Gastroesophageal sphincter (tissue), 4 donors: Measurements from ENCODE around the gene GPC3. TPM values are rescaled to one million over a fixed set of nuclear protein-coding genes. Genes with fewer than 3 reads are reported as not detected.

Experiments
- ATAC-seq: fragments of 150-250 bp; one replicate; pipeline ENCODE4 v1.9.1; 2016; ENCODE audit warnings: mild to moderate bottlenecking, moderate library complexity
- H3K27ac ChIP-seq, 4 donors: fragments of 200-600 bp; sonication (generic) in 3 of 4; 1 replicate in 3 of 4; 2 replicates in 1 of 4; pipeline ENCODE4 v1.5.1; 2016 to 2019
- H3K27me3 ChIP-seq: fragments of 200-600 bp; sonication (generic); one replicate; pipeline ENCODE4 v1.5.1; 2019
- H3K36me3 ChIP-seq, 2 donors: fragments of 200-600 bp; sonication (generic); one replicate each; pipeline ENCODE4 v1.5.1; 2019; ENCODE audit warnings: control low read depth in 1 of 2
- H3K4me1 ChIP-seq, 3 donors: fragments of 200-600 bp; sonication (generic); 1 replicate in 2 of 3; 2 replicates in 1 of 3; pipeline ENCODE4 v1.5.1; 2016 to 2019; ENCODE audit warnings: control low read depth in 2 of 3
- H3K4me3 ChIP-seq, 2 donors: fragments of 200-600 bp; sonication (generic); one replicate each; pipeline ENCODE4 v1.5.1; 2019; ENCODE audit warnings: mild to moderate bottlenecking in 1 of 2, moderate library complexity in 1 of 2
- H3K9me3 ChIP-seq, 3 donors: fragments of 200-600 bp; sonication (generic); one replicate each; pipeline ENCODE4 v1.5.1; 2017 to 2019; ENCODE audit warnings: control low read depth in 2 of 3
- EP300 ChIP-seq: sonication (generic); formaldehyde crosslinking; IDR thresholded peaks from one replicate; pipeline ENCODE4 v1.6.1; 2017; ENCODE audit warnings: antibody characterized with exemption, mild to moderate bottlenecking
- POLR2A ChIP-seq, 2 donors: fragments of 450-650 bp; IDR thresholded peaks; one replicate each; pipeline ENCODE4 v1.6.1; 2017; ENCODE audit warnings: antibody characterized with exemption in 2 of 2, mild to moderate bottlenecking in 2 of 2, moderate library complexity in 1 of 2
- POLR2AphosphoS5 ChIP-seq: sonication (generic); formaldehyde crosslinking; IDR thresholded peaks from one replicate; pipeline ENCODE4 v1.6.1; 2017; ENCODE audit warnings: antibody characterized with exemption
- WGBS, 2 donors: methylation state at CpG; one replicate each; pipeline ENCODE4 v1.1.5; 2018; ENCODE audit warnings: low coverage in 1 of 2; 5-methylcytosine and 5-hydroxymethylcytosine counted together
- total RNA-seq, 4 donors: library from RNA; depleted of rRNA; stranded (reverse); fragments of >200 nt; gene quantifications; one replicate each; pipeline ENCODE4 v1.1.0, GENCODE V29; 2016
- TF ChIP-seq, protein P1 (sequence below), 4 experiments: fragments of 200-600 bp in 2 of 4; fragments of 450-650 bp in 2 of 4; sonication (generic) in 1 of 4; IDR thresholded peaks; one replicate each; pipeline ENCODE4 v1.5.1; 2017 to 2019; ENCODE audit warnings: antibody characterized with exemption in 4 of 4, mild to moderate bottlenecking in 2 of 4, moderate library complexity in 2 of 4

The GPC3 gene
- total RNA-seq, 4 donors from 2014 or later = 5.8 to 19.7 (median 14.9) TPM

DNA sequence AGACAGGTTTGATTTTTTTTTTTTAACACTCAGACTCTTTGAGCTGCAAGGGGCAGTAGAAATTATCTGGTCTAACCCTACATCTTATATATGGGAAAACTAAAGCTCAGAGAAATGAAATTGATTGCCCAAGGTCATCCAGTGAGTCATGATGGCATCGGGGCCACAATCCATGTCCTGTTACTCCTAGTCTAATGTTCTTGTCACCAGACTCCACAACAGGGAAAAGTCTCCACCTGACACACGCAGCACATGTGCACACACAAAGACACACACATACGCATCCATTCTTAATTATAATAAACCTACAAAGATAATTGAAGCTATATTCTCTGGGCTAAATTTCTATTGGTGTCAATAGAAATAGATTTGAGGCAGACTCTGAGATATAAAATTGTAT is 48.4 kb downstream of the GPC3 start:
- 83 to 100% methylated on average over 2 to 3 of the region's 3 CpGs for WGBS, 2 donors
- H3K27ac ChIP-seq = no peak overlapping the region
- TF ChIP-seq EP300 (no peak), POLR2AphosphoS5 (no peak), POLR2A (IDR thresholded peaks at IDR 0.05) (no peak)
- TF ChIP-seq, protein P1, sequence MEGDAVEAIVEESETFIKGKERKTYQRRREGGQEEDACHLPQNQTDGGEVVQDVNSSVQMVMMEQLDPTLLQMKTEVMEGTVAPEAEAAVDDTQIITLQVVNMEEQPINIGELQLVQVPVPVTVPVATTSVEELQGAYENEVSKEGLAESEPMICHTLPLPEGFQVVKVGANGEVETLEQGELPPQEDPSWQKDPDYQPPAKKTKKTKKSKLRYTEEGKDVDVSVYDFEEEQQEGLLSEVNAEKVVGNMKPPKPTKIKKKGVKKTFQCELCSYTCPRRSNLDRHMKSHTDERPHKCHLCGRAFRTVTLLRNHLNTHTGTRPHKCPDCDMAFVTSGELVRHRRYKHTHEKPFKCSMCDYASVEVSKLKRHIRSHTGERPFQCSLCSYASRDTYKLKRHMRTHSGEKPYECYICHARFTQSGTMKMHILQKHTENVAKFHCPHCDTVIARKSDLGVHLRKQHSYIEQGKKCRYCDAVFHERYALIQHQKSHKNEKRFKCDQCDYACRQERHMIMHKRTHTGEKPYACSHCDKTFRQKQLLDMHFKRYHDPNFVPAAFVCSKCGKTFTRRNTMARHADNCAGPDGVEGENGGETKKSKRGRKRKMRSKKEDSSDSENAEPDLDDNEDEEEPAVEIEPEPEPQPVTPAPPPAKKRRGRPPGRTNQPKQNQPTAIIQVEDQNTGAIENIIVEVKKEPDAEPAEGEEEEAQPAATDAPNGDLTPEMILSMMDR (IDR thresholded peaks at IDR 0.05) = no peak
- no peaks in the 10 kb centered on the region for H3K36me3 ChIP-seq
- no peaks in the 10 kb centered on the region for H3K27me3 ChIP-seq
- no peak overlapping the region for H3K4me3 ChIP-seq
- H3K4me1 ChIP-seq = no peaks in the 10 kb centered on the region
- ATAC-seq = no peak
- no peaks in the 10 kb centered on the region for H3K9me3 ChIP-seq

DNA sequence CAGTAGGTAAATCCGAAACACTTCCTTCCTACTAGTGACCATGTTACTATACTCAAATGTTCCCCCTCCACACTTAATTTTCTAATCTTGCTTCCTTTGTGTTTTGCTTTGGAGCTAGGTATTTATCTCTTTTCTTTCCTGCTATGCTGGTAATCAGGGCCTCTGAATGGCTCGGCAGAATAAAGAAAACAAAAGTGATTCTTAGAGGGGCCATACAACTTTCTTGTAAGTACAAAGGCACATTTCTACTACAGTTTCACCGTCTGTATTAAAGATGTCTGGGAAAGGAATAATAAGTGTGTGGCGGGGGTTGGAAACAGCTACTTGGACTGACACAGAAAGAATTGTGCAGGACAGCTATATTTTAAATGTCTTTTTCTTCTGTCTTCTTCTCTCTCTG is 50.3 kb downstream of the GPC3 start:
- no peaks in the 10 kb centered on the region for H3K9me3 ChIP-seq
- H3K4me3 ChIP-seq = no peak overlapping the region
- TF ChIP-seq POLR2A (IDR thresholded peaks at IDR 0.05) = no peak
- TF ChIP-seq EP300 = no peak
- TF ChIP-seq, protein P1 (IDR thresholded peaks at IDR 0.05) = no peak
- no peaks in the 10 kb centered on the region for H3K27me3 ChIP-seq
- H3K36me3 ChIP-seq = no peaks in the 10 kb centered on the region
- ATAC-seq = no peak
- H3K4me1 ChIP-seq = no peaks in the 10 kb centered on the region
- H3K27ac ChIP-seq = no peak overlapping the region
- WGBS, 2 donors = 54 to 63% methylated on average over 3 to 4 of the region's 4 CpGs

DNA sequence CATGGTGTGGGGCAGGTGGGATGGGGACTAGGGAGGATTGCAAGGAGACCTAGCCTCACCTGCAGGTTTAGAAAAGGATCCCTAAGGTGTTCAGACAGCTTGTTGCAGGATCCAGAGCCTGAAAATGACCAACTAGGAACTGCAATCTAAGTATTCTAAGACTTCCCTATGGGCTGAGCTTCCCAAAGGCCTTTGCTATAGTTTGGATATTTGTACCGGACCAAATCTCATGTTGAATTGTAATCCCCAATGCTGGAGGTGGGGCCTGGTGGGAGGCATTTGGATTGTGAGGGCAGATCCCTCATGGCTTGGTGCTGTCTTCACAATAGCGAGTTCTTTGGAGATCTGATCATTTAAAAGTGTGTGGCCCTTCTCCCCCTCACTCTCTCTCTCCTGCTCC is 52.1 kb downstream of the GPC3 start:
- ATAC-seq = no peak
- Histone ChIP-seq H3K27ac (no peak overlapping the region), H3K4me3 (no peak overlapping the region), H3K4me1 (no peaks in the 10 kb centered on the region), H3K9me3 (no peaks in the 10 kb centered on the region), H3K27me3 (no peaks in the 10 kb centered on the region), H3K36me3 (no peaks in the 10 kb centered on the region)
- 90 to 100% methylated on average over 1 to 2 of the region's 2 CpGs for WGBS, 2 donors
- TF ChIP-seq, protein P1 (IDR thresholded peaks at IDR 0.05) = no peak
- TF ChIP-seq POLR2AphosphoS5 = no peak
- no peak for TF ChIP-seq EP300
- TF ChIP-seq POLR2A (IDR thresholded peaks at IDR 0.05) = no peak

DNA sequence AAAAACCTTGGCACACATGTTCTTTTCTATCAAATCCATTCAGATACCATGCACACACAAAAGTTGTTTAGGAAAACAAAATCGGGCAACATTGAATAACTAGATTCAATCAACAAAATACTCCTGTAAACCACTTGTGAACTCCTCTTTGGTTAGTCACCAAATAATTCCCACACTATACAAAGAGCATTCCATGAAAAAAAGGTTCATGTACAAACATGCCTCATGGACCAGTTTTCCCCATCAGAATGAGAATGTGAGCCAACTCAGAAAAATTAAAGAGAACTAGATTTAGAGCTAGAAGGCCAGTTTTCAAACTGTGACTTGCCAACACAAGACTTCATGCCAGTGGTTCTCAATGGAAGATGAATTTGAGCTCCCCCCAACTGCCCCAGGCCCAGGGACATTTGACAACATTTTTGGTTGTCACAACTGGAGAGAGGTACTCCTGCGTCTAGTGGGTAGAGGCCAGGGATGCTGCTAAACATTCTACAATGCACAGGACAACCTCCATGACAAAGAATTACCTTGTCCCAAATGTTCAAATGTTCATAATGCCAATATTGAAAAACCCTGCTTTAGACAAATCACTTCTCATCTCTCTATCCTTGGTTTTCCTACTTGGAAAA is 55.4 kb downstream of the GPC3 start:
- no peak overlapping the region for H3K27ac ChIP-seq
- no peaks in the 10 kb centered on the region for H3K27me3 ChIP-seq
- H3K4me1 ChIP-seq = no peaks in the 10 kb centered on the region
- 86 to 89% methylated on average over 1 to 2 of the region's 2 CpGs for WGBS, 2 donors
- no peak for TF ChIP-seq POLR2AphosphoS5
- no peak for TF ChIP-seq POLR2A (IDR thresholded peaks at IDR 0.05)
- TF ChIP-seq, protein P1 (IDR thresholded peaks at IDR 0.05) = no peak
- no peak for TF ChIP-seq EP300
- H3K4me3 ChIP-seq = no peak overlapping the region
- H3K36me3 ChIP-seq = no peaks in the 10 kb centered on the region
- no peak for ATAC-seq
- H3K9me3 ChIP-seq = no peaks in the 10 kb centered on the region

DNA sequence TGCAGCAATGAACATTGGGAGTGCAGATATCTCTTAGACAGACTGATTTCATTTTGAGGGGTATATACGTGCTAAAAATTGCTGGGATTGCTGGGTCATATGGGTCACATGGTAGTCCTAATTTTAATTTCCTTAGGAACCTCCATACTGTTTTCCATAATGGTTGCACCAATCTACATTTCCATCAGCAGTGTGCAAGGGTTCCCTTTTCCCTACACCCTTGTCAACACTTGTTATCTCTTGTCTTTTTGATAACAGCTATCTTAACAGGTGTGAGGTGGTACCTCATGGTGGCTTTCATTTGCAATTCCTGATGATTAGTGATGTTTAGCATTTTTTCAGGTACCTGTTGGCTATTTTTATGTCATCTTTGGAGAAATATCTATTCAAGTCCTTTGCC is 57.0 kb downstream of the GPC3 start:
- Histone ChIP-seq H3K9me3 (no peaks in the 10 kb centered on the region), H3K4me1 (no peaks in the 10 kb centered on the region), H3K4me3 (no peak overlapping the region), H3K27me3 (no peaks in the 10 kb centered on the region), H3K27ac (no peak overlapping the region), H3K36me3 (no peaks in the 10 kb centered on the region)
- ATAC-seq = no peak
- TF ChIP-seq POLR2A (IDR thresholded peaks at IDR 0.05) (no peak), EP300 (no peak), POLR2AphosphoS5 (no peak)
- TF ChIP-seq, protein P1 (IDR thresholded peaks at IDR 0.05) = no peak
- WGBS, 2 donors = 83 to 89% methylated on average over 1 of the region's 1 CpG
